ENCODE measurements around the gene PHC2.

Gene PHC2

DNA sequence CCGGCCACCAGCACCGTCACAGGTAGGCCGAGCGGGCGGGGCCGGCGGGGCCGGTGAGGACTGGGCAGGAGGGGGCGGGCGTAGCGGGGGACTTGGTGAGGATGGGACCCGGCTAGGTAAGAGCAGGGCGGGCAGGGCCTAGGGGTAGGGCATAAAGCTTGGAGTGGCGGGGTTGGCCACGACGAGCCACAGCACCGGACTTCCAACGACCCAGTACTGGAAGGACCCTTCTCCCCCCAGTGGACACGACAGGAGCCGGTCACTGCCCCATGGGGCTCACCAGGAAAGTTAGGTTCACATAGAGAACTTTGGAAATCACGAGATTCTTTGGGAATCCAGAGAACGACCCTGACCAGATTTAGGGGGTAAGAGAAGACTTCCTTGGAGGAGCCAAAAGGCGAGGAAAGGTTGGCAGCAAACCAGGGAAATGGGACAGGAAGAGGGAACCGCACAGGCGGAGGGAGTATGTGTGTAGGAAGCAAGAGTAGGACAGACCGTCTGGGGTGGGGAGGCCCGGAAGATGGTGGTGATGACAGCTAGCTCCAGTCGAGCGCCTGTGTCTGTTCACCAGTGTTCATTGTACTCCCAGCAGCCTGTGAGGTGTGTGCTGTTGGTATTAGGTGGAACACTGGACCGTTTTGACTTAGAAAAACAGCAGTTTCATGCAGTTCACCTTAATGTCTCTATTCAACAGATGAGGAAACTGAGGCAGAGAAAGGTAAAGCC lies 154.2 kb downstream of the PHC2 start:
- DNase-seq (ENCODE audit: low read depth) = no peak
- TF ChIP-seq, protein P1, sequence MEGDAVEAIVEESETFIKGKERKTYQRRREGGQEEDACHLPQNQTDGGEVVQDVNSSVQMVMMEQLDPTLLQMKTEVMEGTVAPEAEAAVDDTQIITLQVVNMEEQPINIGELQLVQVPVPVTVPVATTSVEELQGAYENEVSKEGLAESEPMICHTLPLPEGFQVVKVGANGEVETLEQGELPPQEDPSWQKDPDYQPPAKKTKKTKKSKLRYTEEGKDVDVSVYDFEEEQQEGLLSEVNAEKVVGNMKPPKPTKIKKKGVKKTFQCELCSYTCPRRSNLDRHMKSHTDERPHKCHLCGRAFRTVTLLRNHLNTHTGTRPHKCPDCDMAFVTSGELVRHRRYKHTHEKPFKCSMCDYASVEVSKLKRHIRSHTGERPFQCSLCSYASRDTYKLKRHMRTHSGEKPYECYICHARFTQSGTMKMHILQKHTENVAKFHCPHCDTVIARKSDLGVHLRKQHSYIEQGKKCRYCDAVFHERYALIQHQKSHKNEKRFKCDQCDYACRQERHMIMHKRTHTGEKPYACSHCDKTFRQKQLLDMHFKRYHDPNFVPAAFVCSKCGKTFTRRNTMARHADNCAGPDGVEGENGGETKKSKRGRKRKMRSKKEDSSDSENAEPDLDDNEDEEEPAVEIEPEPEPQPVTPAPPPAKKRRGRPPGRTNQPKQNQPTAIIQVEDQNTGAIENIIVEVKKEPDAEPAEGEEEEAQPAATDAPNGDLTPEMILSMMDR (IDR thresholded peaks at IDR 0.05; ENCODE audit: low read depth, low read length, missing control alignments) = no peak

DNA sequence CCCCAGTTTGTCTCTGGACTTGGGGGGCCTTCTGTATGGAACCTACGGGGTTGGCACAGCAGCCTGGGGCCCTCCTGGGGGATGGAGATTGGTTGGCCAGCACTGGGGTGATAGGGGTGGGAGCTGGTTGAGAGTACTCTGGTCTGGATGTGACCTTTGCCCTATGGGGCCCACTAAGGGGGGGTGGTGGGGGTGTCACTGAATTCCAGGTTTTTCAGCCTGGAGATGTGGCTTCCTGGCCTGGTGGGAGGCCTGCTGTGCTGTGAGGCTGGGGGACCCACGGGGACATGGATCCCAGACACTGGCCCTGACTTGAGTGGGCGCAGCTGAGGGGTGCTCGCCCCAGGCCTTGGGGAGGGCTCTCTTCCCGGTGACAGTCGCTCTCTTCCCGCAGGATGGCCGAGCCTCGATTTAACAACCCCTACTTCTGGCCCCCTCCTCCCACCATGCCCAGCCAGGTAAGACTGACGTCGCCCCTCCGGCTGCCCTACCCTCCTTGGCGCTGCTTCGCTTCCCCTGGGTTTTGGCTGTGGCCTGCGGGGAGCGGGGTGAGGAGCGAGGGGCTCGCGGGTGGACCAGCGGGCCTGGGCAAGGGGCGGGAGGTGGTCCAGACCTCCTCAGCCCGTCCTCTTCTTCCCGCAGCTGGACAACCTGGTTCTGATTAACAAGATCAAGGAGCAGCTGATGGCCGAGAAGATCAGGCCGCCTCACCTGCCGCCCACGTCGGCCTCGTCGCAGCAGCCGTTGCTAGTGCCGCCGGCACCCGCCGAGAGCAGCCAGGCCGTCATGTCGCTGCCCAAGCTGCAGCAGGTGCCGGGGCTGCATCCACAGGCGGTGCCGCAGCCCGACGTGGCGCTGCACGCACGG lies 155.0 kb downstream of the PHC2 start:
- no peak overlapping the region for H3K4me3 ChIP-seq (ENCODE audit: low read depth, low read length)
- DNase-seq (ENCODE audit: low read depth) = no peak
- TF ChIP-seq, protein P1 (IDR thresholded peaks at IDR 0.05; ENCODE audit: low read depth, low read length, missing control alignments) = no peak

More for the DNA sequence above, 154.2 kb downstream of the PHC2 start:
- no peak overlapping the region for H3K4me3 ChIP-seq (ENCODE audit: low read depth, low read length)

GRCh38 chr1:33275195-33275594 lies 155.7 kb downstream of the PHC2 start:
- no peak for DNase-seq (ENCODE audit: low read depth)
- no peak overlapping the region for H3K4me3 ChIP-seq (ENCODE audit: low read depth, low read length)
- TF ChIP-seq, protein P1 (IDR thresholded peaks at IDR 0.05; ENCODE audit: low read depth, low read length, missing control alignments) = no peak

GRCh38 chr1:33274446-33274845 lies 156.4 kb downstream of the PHC2 start:
- no peak overlapping the region for H3K4me3 ChIP-seq (ENCODE audit: low read depth, low read length)
- DNase-seq (ENCODE audit: low read depth) = no peak
- TF ChIP-seq, protein P1 (IDR thresholded peaks at IDR 0.05; ENCODE audit: low read depth, low read length, missing control alignments) = no peak

- no peak overlapping the region for H3K4me3 ChIP-seq (ENCODE audit: low read depth, low read length)
- TF ChIP-seq, protein P1 (IDR thresholded peaks at IDR 0.05; ENCODE audit: low read depth, low read length, missing control alignments) = no peak
- no peak for DNase-seq (ENCODE audit: low read depth)
Observed at GRCh38 chr1:33273961-33274371, 156.9 kb downstream of the PHC2 start.
